AG09319 (cell line): ENCODE data around the gene DUSP9.
"Not testable (repeated sequence)": the region's sequence is repeated elsewhere in the genome, so short reads cannot be mapped to it uniquely, and the experiment has no call there.

Experiments
- DNase-seq: peaks from one replicate; pipeline ENCODE4 v3.0.0-alpha.2; 2010; ENCODE audit warnings: low read depth; ENCODE audit errors: extremely low read depth
- CTCF ChIP-seq: IDR thresholded peaks from 2 replicates; pipeline ENCODE4 v1.5.1; 2011; ENCODE audit warnings: low read depth, mild to moderate bottlenecking, inconsistent platforms, low read length, moderate library complexity

DUSP9 gene

DNA sequence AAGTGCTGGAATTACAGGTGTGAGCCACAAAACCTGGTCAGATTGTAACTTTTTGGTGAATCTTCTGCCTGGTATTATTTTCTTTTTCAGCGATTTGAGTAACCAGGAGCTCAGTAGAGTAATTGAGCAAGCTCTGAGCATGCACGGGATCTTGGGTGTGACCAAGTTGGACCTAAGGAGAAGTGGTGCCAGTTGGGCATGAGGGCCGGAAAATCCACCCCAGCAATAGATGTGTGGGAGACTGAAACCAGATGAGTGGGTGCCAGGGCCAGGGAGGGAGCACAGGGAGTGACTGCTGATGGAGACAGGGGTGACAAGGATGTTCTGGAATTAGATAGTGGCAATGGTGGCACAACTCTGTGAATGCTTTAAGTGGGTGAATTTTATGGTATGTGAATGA lies 44.4 kb upstream of the DUSP9 start:
- no peak for DNase-seq
- TF ChIP-seq CTCF, result no peak

- no peak for TF ChIP-seq CTCF
These were observed 43.8 kb upstream of the DUSP9 start for GRCh38 chrX:153603131-153603656.

GRCh38 chrX:153604666-153605380 lies 42.2 kb upstream of the DUSP9 start:
- not testable (repeated sequence) for DNase-seq

More at GRCh38 chrX:153603131-153603656, 43.8 kb upstream of the DUSP9 start:
- no peak for DNase-seq

DNA sequence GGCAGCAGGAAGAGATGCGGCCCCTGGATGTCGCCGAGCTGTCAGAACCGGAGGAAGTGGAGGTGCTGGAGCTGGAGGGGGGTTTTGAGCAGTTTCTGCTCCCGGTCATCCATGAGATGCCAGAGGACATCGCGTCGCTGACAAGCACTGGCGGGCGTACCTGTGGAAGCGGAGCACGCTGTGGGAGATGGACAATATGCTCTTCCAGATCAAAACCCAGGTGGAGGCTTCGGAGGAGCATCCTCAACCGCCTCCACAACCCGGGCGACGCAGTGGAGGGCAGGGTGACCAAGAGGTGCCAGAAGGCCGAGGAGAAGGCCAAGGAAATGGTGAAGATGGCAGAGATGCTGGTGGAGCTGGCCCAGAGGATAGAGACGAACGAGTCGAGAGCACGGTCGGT lies 40.5 kb upstream of the DUSP9 start:
- TF ChIP-seq CTCF, result no peak
- DNase-seq, result no peak

DNA sequence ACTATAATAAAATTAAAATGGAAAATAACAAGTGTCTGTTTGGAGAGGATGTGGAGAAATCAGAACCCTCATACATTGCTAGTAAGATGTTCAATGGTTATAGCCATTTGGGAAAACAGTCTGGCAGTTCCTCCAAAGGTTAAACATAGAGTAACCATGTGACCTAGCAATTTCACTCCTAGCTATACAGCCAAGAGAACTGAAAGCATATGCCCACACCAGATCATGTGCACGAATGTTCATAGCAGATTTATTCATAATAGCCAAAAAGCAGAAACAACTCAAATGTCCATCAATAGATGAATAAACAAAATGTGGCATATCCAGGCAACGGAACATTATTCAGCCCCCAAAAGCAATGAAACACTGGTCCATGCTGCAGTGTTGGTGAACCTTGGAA lies 38.6 kb upstream of the DUSP9 start:
- no peak for TF ChIP-seq CTCF
- DNase-seq, result no peak

DNA sequence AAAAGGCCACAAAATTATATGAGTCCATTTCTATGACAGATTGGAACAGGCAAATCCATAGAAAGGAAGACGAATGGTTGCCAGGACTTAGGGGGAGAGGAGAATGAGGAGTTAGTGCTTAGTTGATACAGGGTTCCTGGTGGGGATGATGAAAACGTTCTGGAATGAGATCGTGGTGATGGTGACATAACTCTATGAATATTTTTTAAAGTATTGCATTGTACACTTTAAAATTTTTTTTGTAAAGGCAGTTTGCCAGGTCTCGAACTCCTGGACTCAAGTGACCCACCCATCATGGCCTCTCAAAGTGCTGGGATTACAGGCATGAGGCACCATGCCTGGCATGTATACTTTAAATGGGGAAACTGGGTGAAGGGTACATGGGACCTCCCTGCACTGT lies 38.2 kb upstream of the DUSP9 start:
- TF ChIP-seq CTCF, result no peak
- no peak for DNase-seq

- TF ChIP-seq CTCF, result peak; percentile 75
- peak; percentile 14 for DNase-seq
These were observed 36.8 kb upstream of the DUSP9 start for GRCh38 chrX:153609917-153610835.
